Fibroblast of lung (primary cell): Measurements from ENCODE around the gene RNF123.

Source experiments
- CTCF ChIP-seq, 2 donors: IDR thresholded peaks in 1 of 2; conservative IDR thresholded peaks in 1 of 2; 1 replicate in 1 of 2; 2 replicates in 1 of 2; pipeline ENCODE4 v1.5.1; 2011 to 2012; ENCODE audit warnings: low read length in 2 of 2, control low read depth in 1 of 2, inconsistent platforms in 1 of 2, low read depth in 1 of 2, mild to moderate bottlenecking in 1 of 2
- EZH2 ChIP-seq: IDR thresholded peaks from 2 replicates; pipeline ENCODE4 v1.5.1; 2012; ENCODE audit warnings: low read length, control low read depth, mild to moderate bottlenecking; ENCODE audit errors: missing control alignments

DNA sequence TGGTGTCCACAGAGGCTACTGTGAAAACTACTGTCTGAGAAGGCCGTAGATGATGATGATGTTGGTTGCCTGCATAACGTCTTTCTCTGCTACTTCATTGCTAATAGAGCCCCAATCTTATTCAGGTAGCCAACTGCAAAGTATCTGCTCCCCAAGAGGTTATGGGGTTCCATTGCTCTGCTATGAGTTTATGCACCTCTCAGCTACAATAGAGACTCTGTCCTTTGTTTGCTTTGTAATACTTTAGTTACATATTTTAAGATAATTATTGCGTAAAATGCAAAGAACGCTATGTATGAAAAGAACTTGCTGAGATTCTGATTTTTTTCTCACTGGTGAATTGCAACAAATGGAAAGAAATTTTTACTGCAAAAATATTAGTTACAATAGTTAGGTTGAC is 62.1 kb downstream of the RNF123 start:
- no peak for TF ChIP-seq CTCF (conservative IDR thresholded peaks at IDR 0.05 in 1 of 2, IDR thresholded peaks at IDR 0.05 in 1 of 2; ENCODE audit: low read depth in 1 of 2, low read length in 2 of 2)
- TF ChIP-seq EZH2 = no peak
